IPS-15b (cell line): ENCODE results near the gene RABGAP1L.

Experiments
- H3K27me3 ChIP-seq: one replicate; pipeline ENCODE4 v1.6.1; 2013; ENCODE audit warnings: low read length; ENCODE audit not compliant: control insufficient read depth, insufficient read depth
- H3K36me3 ChIP-seq: one replicate; pipeline ENCODE4 v1.6.1; 2013; ENCODE audit warnings: low read length; ENCODE audit not compliant: control insufficient read depth, insufficient read depth
- H3K4me1 ChIP-seq: one replicate; pipeline ENCODE4 v1.6.1; 2013; ENCODE audit warnings: mild to moderate bottlenecking, low read length; ENCODE audit not compliant: control insufficient read depth, insufficient read depth
- H3K4me3 ChIP-seq: one replicate; pipeline ENCODE4 v1.5.1; 2013; ENCODE audit warnings: low read depth, low read length
- H3K9ac ChIP-seq: one replicate; pipeline ENCODE4 v1.6.1; 2013; ENCODE audit warnings: low read depth, mild to moderate bottlenecking, low read length
- H3K9me3 ChIP-seq: one replicate; pipeline ENCODE4 v1.6.1; 2013; ENCODE audit warnings: mild to moderate bottlenecking, low read length; ENCODE audit not compliant: control insufficient read depth, insufficient read depth

Gene RABGAP1L

DNA sequence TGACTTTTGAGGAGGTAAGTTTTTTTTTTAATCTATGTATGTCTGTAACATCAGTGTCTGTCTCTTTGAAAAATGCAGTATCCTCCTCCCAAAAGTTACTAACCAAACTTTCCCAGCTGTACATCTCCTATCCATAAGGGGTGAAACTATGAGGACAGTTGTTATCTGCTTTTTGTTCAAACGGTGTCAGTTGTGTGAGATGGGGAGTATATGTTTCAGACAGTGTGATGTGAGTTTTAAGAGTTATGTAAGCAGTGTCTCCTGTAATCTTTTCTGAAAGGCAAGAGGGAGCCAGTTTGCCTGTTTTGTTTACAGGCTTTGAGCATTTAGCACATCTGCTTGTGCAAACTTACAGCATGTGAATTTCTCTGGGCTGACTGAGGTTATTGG lies 805.6 kb downstream of the RABGAP1L start:
- H3K27me3 ChIP-seq: no peaks in the 10 kb centered on the region
- H3K36me3 ChIP-seq: peaks cover 7% of the 10 kb centered on the region
- H3K4me3 ChIP-seq: no peak overlapping the region
- H3K9ac ChIP-seq: no peak overlapping the region
- no peaks in the 10 kb centered on the region for H3K4me1 ChIP-seq
- no peaks in the 10 kb centered on the region for H3K9me3 ChIP-seq

DNA sequence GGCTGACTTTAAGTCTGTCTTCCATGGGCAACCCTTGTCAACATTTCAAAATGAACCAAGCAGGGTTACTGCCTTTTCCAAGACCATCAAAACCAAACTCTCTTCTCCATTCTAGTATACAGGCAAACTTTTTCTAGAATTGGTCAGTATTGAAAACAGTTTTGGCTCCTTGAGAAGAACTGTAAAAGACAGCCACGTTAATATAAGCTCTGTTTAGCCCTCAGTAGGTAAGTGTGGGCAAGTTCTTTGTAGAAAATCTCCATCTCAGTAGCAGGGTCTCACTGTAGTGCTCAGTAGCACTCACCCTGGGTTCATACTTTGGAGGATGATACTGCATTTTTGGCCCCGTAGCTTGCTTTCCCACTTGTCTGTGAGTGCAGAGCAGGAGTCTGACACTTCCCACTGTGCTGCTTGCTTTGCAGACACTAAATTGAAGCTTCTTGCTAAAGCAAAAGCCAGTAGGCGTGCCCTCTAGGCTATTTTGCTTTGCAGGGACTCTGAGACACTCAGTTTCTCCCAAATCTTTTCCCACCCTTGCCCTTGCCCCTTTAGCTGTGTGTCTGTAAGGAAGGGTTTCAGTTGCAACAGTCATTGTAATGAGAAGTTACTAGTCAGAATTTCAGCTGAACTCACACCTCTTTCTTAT lies 806.2 kb downstream of the RABGAP1L start:
- Histone ChIP-seq H3K36me3 (peaks cover 9% of the 10 kb centered on the region), H3K9me3 (no peaks in the 10 kb centered on the region), H3K9ac (peak overlapping the region; percentile 9), H3K4me3 (no peak overlapping the region), H3K27me3 (no peaks in the 10 kb centered on the region), H3K4me1 (no peaks in the 10 kb centered on the region)

DNA sequence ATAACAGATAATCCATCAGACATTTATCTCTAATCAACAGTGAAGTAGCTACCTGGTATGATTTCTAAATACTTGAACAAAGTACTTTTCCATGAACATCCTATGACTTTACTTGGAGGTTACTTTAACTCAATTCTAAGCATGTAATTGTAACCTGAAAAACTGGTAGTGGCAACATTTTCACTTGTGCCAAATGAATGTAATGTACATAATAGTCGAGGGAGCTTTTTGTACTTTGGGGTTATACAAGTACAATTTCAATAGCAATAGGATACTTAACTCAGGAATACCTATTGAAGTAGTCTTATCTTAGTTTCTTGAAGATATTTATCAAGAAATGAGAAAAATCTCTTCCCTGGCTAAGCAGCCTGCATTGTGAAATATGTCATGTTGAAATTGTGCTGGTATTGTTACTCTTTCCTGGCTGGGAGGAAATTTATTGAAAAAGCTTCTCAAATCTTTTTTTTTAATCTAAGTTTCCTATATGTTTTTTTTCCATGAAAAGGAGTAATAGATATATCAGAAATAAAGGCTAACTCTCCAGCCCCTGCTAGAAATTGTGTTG lies 806.8 kb downstream of the RABGAP1L start:
- H3K9ac ChIP-seq: no peak overlapping the region
- no peaks in the 10 kb centered on the region for H3K27me3 ChIP-seq
- H3K9me3 ChIP-seq: no peaks in the 10 kb centered on the region
- peaks cover 9% of the 10 kb centered on the region for H3K36me3 ChIP-seq
- H3K4me3 ChIP-seq: no peak overlapping the region
- H3K4me1 ChIP-seq: no peaks in the 10 kb centered on the region

DNA sequence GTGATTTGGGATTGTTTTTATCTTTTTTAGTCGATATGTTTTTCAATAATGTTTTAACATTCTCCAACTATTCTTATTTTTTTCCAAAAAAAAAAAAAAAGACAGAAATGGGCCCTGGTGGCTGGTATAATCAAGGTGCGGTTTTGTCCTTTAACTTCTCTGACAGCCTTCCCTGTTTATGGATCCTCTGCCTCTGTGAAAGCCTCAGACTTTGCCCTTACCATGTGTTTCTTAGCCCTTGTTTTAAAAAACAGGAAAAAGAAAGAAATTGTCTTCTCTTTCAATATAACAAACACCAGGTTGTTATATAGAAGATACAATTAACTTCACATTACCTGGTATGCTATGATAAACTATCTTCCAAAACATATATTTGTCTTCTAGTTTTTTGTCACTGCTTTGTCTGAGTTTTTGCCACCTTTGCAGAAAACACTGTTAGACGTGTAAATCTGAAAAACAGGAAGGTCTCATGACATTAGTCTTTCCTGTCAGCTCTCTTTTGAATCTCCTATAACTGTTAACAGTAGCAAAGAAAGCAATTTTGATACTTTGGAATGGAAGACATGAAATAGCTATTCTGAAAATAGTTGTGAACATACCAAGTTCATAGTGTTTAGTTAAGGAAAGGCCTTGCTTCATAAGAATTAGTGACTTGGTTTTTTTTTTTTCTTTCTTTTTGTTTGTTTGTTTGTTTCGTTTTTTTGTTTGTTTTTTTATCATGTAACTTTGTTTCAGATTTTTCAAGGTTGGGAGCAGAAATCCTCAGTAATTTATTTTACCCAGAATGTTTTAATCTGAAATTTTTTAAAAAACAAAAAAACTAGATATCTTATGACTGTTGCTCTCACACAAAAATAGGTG lies 808.8 kb downstream of the RABGAP1L start:
- no peaks in the 10 kb centered on the region for H3K9me3 ChIP-seq
- H3K27me3 ChIP-seq: no peaks in the 10 kb centered on the region
- H3K4me1 ChIP-seq: no peaks in the 10 kb centered on the region
- H3K36me3 ChIP-seq: peaks cover 9% of the 10 kb centered on the region
- no peak overlapping the region for H3K9ac ChIP-seq
- H3K4me3 ChIP-seq: no peak overlapping the region

DNA sequence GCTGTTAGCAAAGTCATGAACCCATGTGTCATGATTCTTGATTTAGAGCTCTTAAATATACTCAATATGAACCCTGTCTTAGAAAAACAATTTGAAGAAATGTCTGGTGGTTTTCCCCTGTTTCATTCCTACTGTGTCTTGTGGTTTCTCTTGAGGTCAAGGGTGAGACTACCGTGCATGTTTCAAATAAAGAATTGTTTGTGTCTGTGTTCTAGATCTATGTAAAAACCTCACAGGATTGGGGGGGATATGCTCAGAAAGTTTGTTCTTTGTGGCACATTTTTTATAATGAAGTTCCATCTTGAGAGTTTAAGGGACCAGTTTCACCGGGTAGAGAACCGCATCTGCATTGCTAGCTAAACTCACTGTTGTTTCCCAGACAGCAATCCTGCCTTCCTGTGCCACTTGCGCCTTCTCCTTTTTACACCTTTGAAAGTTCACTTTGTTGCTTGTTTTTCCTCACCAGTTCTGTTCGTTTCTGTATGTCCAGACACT lies 809.5 kb downstream of the RABGAP1L start:
- no peaks in the 10 kb centered on the region for H3K4me1 ChIP-seq
- no peak overlapping the region for H3K9ac ChIP-seq
- no peak overlapping the region for H3K4me3 ChIP-seq
- no peaks in the 10 kb centered on the region for H3K9me3 ChIP-seq
- peaks cover 9% of the 10 kb centered on the region for H3K36me3 ChIP-seq
- no peaks in the 10 kb centered on the region for H3K27me3 ChIP-seq

DNA sequence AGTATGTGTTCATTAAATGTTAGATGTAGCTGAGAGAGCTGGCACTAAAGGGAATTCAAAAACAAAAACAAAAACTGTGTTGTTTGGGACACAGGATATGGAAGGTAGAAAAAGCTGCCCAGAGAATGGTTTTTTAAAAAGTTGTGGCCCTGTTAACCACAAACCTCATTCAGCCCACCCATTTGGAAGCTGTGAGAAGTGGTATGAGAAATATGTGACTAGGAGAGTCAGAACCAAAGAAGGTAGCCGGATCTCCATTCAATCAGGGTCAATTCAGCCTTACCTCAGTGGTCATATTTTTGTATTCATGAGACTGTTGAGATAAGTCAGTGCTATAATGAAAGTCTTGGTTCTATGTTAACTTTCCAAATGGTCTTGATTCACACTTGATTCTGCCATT lies 810.7 kb downstream of the RABGAP1L start:
- no peak overlapping the region for H3K9ac ChIP-seq
- H3K27me3 ChIP-seq: no peaks in the 10 kb centered on the region
- H3K9me3 ChIP-seq: no peaks in the 10 kb centered on the region
- no peaks in the 10 kb centered on the region for H3K4me1 ChIP-seq
- no peak overlapping the region for H3K4me3 ChIP-seq
- H3K36me3 ChIP-seq: peaks cover 16% of the 10 kb centered on the region

DNA sequence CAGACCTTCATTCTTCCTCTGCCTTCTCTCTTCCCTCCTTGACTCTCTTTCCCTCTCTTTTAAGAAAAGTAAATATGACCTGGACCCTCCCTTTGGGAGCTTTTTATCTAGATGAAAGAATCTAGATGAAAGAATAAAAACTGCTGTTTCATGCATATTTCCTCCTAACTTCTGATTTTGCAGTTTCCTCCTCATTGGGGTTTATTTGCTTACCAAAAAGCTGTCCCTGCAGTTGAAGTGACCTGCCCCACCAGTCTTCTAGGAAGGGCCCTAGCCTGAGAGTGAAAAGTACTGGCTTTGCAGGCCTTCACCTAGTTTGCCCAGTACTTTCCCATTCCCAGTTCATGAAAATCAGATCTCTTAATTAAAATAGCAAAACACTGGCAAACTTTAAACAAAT lies 812.1 kb downstream of the RABGAP1L start:
- Histone ChIP-seq H3K9me3 (no peaks in the 10 kb centered on the region), H3K4me3 (no peak overlapping the region), H3K4me1 (no peaks in the 10 kb centered on the region), H3K36me3 (peaks cover 29% of the 10 kb centered on the region), H3K27me3 (no peaks in the 10 kb centered on the region), H3K9ac (no peak overlapping the region)

DNA sequence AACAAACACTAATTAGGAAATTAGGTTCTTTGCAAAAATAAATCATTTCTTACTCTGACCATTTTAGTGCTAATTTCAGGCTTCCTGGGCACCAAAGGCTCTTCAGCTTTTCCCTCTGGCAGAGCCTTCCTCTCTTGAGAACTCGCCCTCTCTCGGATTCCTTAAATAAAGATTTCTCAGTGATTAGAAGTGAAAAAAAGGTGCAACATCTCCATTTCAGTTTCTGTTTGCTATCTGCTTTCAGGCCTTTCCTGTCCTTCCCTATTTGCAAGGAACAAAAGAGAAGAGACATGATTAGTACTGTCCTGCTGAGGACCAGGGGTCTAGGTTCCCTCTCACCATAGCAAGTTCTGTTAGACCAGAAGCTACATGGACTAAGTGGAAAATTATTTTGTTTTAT lies 812.6 kb downstream of the RABGAP1L start:
- Histone ChIP-seq H3K9me3 (no peaks in the 10 kb centered on the region), H3K9ac (no peak overlapping the region), H3K36me3 (peaks cover 33% of the 10 kb centered on the region), H3K27me3 (no peaks in the 10 kb centered on the region), H3K4me1 (no peaks in the 10 kb centered on the region), H3K4me3 (no peak overlapping the region)

DNA sequence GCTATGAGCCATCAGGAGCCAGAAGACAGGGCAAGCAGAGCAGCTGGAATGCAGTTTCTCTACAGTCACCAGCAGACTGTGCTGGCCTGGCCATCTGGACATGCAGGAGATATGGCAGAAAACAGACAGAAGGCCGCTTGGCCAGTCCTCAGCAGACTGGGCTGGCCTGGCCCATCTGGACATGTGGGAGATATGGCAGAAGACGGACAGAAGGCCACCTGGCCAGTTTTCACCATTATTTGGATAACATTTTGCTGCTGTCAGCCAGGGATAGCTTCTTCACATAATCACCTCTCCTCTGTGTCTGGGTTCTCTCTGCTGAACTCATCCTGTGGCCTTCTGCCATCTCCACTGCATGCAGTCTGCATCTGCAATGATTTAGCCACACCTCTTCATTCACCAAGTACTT lies 815.4 kb downstream of the RABGAP1L start:
- Histone ChIP-seq H3K4me1 (no peaks in the 10 kb centered on the region), H3K9ac (no peak overlapping the region), H3K9me3 (no peaks in the 10 kb centered on the region), H3K27me3 (no peaks in the 10 kb centered on the region), H3K36me3 (peaks cover 43% of the 10 kb centered on the region), H3K4me3 (no peak overlapping the region)

DNA sequence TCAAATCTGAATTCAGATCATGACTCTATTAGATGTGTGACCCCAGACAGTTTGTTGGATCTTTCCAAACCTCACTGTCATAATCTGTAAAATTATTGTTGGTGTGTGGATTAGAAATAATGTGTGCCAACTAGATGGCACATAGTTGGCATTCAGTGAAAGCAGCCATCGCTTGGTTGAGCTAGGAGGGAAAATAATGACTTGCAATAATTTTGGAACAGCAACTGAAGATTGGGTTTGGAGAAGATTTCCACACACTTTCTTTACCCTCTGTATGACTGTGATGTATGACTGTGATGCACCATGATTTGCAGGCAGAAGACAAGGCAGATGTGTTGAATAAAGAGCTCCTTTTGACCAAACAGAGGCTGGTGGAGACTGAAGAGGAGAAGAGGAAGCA lies 816.4 kb downstream of the RABGAP1L start:
- no peaks in the 10 kb centered on the region for H3K27me3 ChIP-seq
- H3K9me3 ChIP-seq: no peaks in the 10 kb centered on the region
- H3K9ac ChIP-seq: no peak overlapping the region
- H3K4me3 ChIP-seq: no peak overlapping the region
- H3K36me3 ChIP-seq: peaks cover 41% of the 10 kb centered on the region
- no peaks in the 10 kb centered on the region for H3K4me1 ChIP-seq

DNA sequence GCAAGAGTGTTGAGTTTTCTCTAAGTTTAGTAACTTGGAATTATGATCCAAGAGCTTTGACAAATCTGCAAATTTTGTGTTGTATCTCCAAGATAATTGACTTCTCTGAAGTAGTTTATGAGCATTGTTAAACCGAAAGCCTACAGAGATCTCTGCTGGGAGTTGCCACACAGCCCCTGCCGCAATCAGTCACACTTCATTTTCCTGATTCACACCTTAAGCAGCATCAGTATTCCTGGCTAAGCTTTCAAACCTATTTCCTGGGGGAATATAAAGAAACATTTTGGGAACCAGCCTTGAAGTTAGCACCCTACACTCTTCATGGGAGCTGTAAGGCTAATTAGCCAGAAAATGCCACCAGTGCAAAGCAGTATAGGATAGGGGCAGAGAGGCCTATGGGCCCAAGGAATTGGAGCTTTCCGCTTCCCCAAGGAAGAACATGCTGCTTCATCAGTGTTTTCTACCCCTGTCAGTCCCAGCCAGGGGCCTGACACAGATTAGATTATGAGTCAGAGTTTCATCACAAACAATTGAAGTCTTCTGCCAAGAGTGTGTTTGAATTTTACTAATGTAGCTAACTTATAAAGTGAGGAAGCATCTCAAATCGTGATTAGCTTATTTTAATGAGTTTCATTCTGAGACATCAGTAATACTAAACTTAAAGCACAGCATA lies 817.3 kb downstream of the RABGAP1L start:
- H3K27me3 ChIP-seq: no peaks in the 10 kb centered on the region
- H3K9ac ChIP-seq: no peak overlapping the region
- no peaks in the 10 kb centered on the region for H3K4me1 ChIP-seq
- peaks cover 45% of the 10 kb centered on the region for H3K36me3 ChIP-seq
- no peaks in the 10 kb centered on the region for H3K9me3 ChIP-seq
- H3K4me3 ChIP-seq: no peak overlapping the region
